ENCODE results near the gene PRKD1. TPM values are rescaled to one million over a fixed set of nuclear protein-coding genes. Genes with fewer than 3 reads are reported as not detected.

Gene PRKD1
- total RNA-seq, 3 donors from 2014 or later (not counting 1 experiment from before 2014, with no cell fraction given), result not detected

GRCh38 chr14:29749829-29750228, 177.8 kb downstream of the PRKD1 start:
- no peak overlapping the region for H3K27ac Mint-ChIP-seq
- DNase-seq (no peak), ATAC-seq (no peak)
- Histone ChIP-seq H3K4me3 (ENCODE audit: low read length) (no peak overlapping the region), H3K27ac (ENCODE audit: low read length) (no peak overlapping the region), H3K4me1 (ENCODE audit: control insufficient read depth, insufficient read depth, low read length) (no peaks in the 10 kb centered on the region), H3K27me3 (ENCODE audit: control insufficient read depth, insufficient read depth, low read length) (no peaks in the 10 kb centered on the region), H3K36me3 (ENCODE audit: control insufficient read depth, insufficient read depth, low read length) (no peaks in the 10 kb centered on the region), H3K9me3 (ENCODE audit: control insufficient read depth, insufficient read depth, low read length) (no peaks in the 10 kb centered on the region)
- peaks cover 2 to 15% of the 10 kb centered on the region in 2 donors for H3K9me3 Mint-ChIP-seq
- H3K36me3 Mint-ChIP-seq, result no peaks in the 10 kb centered on the region
- H3K27me3 Mint-ChIP-seq (ENCODE audit: low read depth in 2 of 2), result no peaks in the 10 kb centered on the region
- no peaks in the 10 kb centered on the region for H3K4me1 Mint-ChIP-seq
- 100% methylated on average over 1 of the region's 2 CpGs for WGBS (ENCODE audit: insufficient coverage)
- intact Hi-C loops (cut with micrococcal nuclease), result no loop called here
- H3K4me3 Mint-ChIP-seq, result no peak overlapping the region
- no peak for TF ChIP-seq CTCF (IDR thresholded peaks at IDR 0.05)

DNA sequence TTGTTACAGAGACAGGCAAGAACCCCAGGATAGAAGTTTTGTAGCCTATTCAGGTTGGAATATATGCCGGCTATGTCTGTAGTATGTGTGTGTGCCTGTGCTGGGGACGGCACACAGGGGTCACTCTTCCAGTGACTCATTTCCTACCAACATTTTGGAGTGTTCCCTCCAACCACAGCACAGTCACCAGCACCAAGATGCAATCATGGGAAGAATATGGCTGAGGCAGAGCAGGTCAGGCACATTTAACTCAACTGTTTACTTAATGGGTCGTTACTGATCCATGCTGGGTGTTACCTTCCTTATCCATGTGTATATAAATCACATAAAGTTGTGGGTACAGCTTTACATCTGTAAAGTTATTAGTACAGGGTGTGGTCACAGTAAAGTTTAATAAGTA, 178.3 kb downstream of the PRKD1 start:
- H3K27me3 ChIP-seq (ENCODE audit: control insufficient read depth, insufficient read depth, low read length), result no peaks in the 10 kb centered on the region
- no peaks in the 10 kb centered on the region for H3K27me3 Mint-ChIP-seq (ENCODE audit: low read depth in 2 of 2)
- H3K4me1 Mint-ChIP-seq, result no peaks in the 10 kb centered on the region
- H3K4me3 Mint-ChIP-seq, result no peak overlapping the region
- H3K4me1 ChIP-seq (ENCODE audit: control insufficient read depth, insufficient read depth, low read length), result no peaks in the 10 kb centered on the region
- H3K36me3 ChIP-seq (ENCODE audit: control insufficient read depth, insufficient read depth, low read length), result no peaks in the 10 kb centered on the region
- H3K36me3 Mint-ChIP-seq, result no peaks in the 10 kb centered on the region
- peaks cover 3 to 16% of the 10 kb centered on the region in 2 donors for H3K9me3 Mint-ChIP-seq
- WGBS (ENCODE audit: insufficient coverage), result 100% methylated on average over 1 of the region's 3 CpGs
- no peaks in the 10 kb centered on the region for H3K9me3 ChIP-seq (ENCODE audit: control insufficient read depth, insufficient read depth, low read length)
- no peak overlapping the region for H3K4me3 ChIP-seq (ENCODE audit: low read length)
- DNase-seq, result no peak
- no peak overlapping the region for H3K27ac ChIP-seq (ENCODE audit: low read length)
- no peak overlapping the region for H3K27ac Mint-ChIP-seq
- no peak for TF ChIP-seq CTCF (IDR thresholded peaks at IDR 0.05)
- no peak for ATAC-seq
- intact Hi-C loops (cut with micrococcal nuclease), result no loop called here

GRCh38 chr14:29745863-29746262, 181.8 kb downstream of the PRKD1 start:
- ATAC-seq, result no peak
- DNase-seq, result no peak
- Mint-ChIP-seq H3K27me3 (ENCODE audit: low read depth in 2 of 2) (no peaks in the 10 kb centered on the region), H3K36me3 (no peaks in the 10 kb centered on the region), H3K27ac (no peak overlapping the region), H3K4me3 (no peak overlapping the region), H3K4me1 (no peaks in the 10 kb centered on the region), H3K9me3 (peaks cover 12 to 21% of the 10 kb centered on the region in 2 donors)
- no peaks in the 10 kb centered on the region for H3K36me3 ChIP-seq (ENCODE audit: control insufficient read depth, insufficient read depth, low read length)
- H3K27me3 ChIP-seq (ENCODE audit: control insufficient read depth, insufficient read depth, low read length), result no peaks in the 10 kb centered on the region
- WGBS (ENCODE audit: insufficient coverage), result 20% methylated on average over 1 of the region's 3 CpGs
- H3K4me3 ChIP-seq (ENCODE audit: low read length), result no peak overlapping the region
- H3K27ac ChIP-seq (ENCODE audit: low read length), result no peak overlapping the region
- H3K4me1 ChIP-seq (ENCODE audit: control insufficient read depth, insufficient read depth, low read length), result no peaks in the 10 kb centered on the region
- TF ChIP-seq CTCF (IDR thresholded peaks at IDR 0.05), result no peak
- intact Hi-C loops (cut with micrococcal nuclease), result no loop called here
- H3K9me3 ChIP-seq (ENCODE audit: control insufficient read depth, insufficient read depth, low read length), result no peaks in the 10 kb centered on the region

DNA sequence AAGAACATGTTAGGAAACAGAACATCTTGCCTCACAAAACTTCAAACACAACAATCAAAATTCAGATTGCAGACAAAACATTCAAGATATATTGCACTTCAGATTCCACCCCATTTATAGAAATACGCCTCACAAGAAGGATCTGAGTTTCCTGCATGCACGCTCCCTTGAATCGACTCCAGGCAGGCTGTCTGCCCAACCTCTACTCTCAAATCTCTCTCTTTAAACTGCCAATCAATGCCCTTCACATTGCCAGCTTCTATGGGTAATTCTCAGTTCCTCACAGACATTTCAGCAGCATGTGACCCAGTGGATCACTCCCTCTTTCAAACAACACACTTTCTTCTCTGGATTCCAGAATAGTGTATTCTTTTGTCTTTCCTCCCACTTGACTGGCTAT, 184.1 kb downstream of the PRKD1 start:
- Mint-ChIP-seq H3K9me3 (peaks cover 20 to 24% of the 10 kb centered on the region in 2 donors), H3K27me3 (ENCODE audit: low read depth in 2 of 2) (no peaks in the 10 kb centered on the region), H3K27ac (no peak overlapping the region), H3K4me3 (no peak overlapping the region), H3K4me1 (no peaks in the 10 kb centered on the region), H3K36me3 (no peaks in the 10 kb centered on the region)
- no peak for ATAC-seq
- Histone ChIP-seq H3K36me3 (ENCODE audit: control insufficient read depth, insufficient read depth, low read length) (no peaks in the 10 kb centered on the region), H3K9me3 (ENCODE audit: control insufficient read depth, insufficient read depth, low read length) (no peaks in the 10 kb centered on the region), H3K4me3 (ENCODE audit: low read length) (no peak overlapping the region), H3K4me1 (ENCODE audit: control insufficient read depth, insufficient read depth, low read length) (no peaks in the 10 kb centered on the region), H3K27me3 (ENCODE audit: control insufficient read depth, insufficient read depth, low read length) (no peaks in the 10 kb centered on the region), H3K27ac (ENCODE audit: low read length) (no peak overlapping the region)
- intact Hi-C loops (cut with micrococcal nuclease), result no loop called here
- WGBS (ENCODE audit: insufficient coverage), result 86% methylated on average over 3 of the region's 3 CpGs
- no peak for TF ChIP-seq CTCF (IDR thresholded peaks at IDR 0.05)
- no peak for DNase-seq
